ENCODE measurements around the gene HAT1.

DNA sequence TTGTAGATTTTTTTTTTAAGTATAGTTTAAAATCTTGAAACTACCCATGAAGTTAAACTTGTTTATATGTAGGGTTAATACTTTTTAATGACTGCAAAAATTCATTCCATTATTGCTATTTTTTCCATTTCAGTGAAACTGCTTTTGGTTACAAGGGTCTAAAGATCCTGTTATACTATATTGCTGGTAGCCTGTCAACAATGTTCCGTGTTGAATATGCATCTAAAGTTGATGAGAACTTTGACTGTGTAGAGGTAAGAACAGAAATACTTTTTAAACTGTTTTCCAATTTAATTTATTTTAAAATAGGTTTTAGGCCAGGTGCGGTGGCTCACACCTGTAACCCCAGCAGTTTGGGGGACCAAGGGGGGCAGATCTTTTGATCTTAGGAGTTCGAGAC lies 30.5 kb downstream of the HAT1 start:
- TF ChIP-seq YY1 (IDR thresholded peaks at IDR 0.05; ENCODE audit: insufficient read depth, insufficient read length), result no peak
- TF ChIP-seq SUZ12 (IDR thresholded peaks at IDR 0.05; ENCODE audit: extremely low read depth, insufficient read depth, insufficient read length), result no peak
